Measurements from ENCODE around the gene BCR. TPM values are rescaled to one million over a fixed set of nuclear protein-coding genes. Genes with fewer than 3 reads are reported as not detected.
"Not testable (repeated sequence)": the region's sequence is repeated elsewhere in the genome, so short reads cannot be mapped to it uniquely, and the experiment has no call there.

Gene BCR
- total RNA-seq, 1 experiment from 2014 or later = 129 TPM

- TF ChIP-seq MAX (CRISPR knock-in tag; IDR thresholded peaks at IDR 0.05) (no peak), ESRRA (CRISPR knock-in tag; IDR thresholded peaks at IDR 0.05; ENCODE audit: borderline replicate concordance) (no peak), JAZF1 (CRISPR knock-in tag; IDR thresholded peaks at IDR 0.05) (no peak), ETV6 (CRISPR knock-in tag; IDR thresholded peaks at IDR 0.05) (no peak), OVOL2 (CRISPR knock-in tag; IDR thresholded peaks at IDR 0.05; ENCODE audit: borderline replicate concordance) (no peak), NFYB (CRISPR knock-in tag; conservative IDR thresholded peaks at IDR 0.05; ENCODE audit: low read depth) (no peak), AFF4 (CRISPR knock-in tag; IDR thresholded peaks at IDR 0.05; ENCODE audit: borderline replicate concordance) (no peak), ERG (CRISPR knock-in tag; IDR thresholded peaks at IDR 0.05) (no peak), TP53 (CRISPR knock-in tag; IDR thresholded peaks at IDR 0.05) (no peak), TCF7 (CRISPR knock-in tag; IDR thresholded peaks at IDR 0.05; ENCODE audit: low read depth) (no peak)
Measured at GRCh38 chr22:23325183-23325582, 144.9 kb downstream of the BCR start (continued).

- ATAC-seq; H3K27ac Mint-ChIP-seq; H3K36me3 Mint-ChIP-seq; DNase-seq (ENCODE audit: low spot score); CTCF ChIA-PET; H3K9me3 Mint-ChIP-seq; H3K4me1 Mint-ChIP-seq; H3K4me3 Mint-ChIP-seq; POLR2A ChIA-PET: not testable (repeated sequence)
- H3K27me3 Mint-ChIP-seq (ENCODE audit: low read depth) = peaks cover 17% of the 10 kb centered on the region
Measured at GRCh38 chr22:23333822-23334221, 153.5 kb downstream of the BCR start.

GRCh38 chr22:23337672-23338071 is 157.4 kb downstream of the BCR start:
- peaks cover 26% of the 10 kb centered on the region for H3K27me3 Mint-ChIP-seq (ENCODE audit: low read depth)
- H3K4me1 Mint-ChIP-seq; H3K9me3 Mint-ChIP-seq; H3K4me3 Mint-ChIP-seq; CTCF ChIA-PET; ATAC-seq; H3K27ac Mint-ChIP-seq; DNase-seq (ENCODE audit: low spot score); H3K36me3 Mint-ChIP-seq; POLR2A ChIA-PET: not testable (repeated sequence)

GRCh38 chr22:23341942-23342695 is 161.8 kb downstream of the BCR start:
- CTCF ChIA-PET, H3K36me3 Mint-ChIP-seq: not testable (repeated sequence)

GRCh38 chr22:23351321-23351720 is 171.0 kb downstream of the BCR start:
- no peak for ATAC-seq
- peaks cover 71% of the 10 kb centered on the region for H3K27me3 Mint-ChIP-seq (ENCODE audit: low read depth)
- TF ChIP-seq CDX4 (CRISPR knock-in tag; IDR thresholded peaks at IDR 0.05; ENCODE audit: borderline replicate concordance) = no peak
- no peak for TF ChIP-seq CREB1 (CRISPR knock-in tag; IDR thresholded peaks at IDR 0.05)
- no peak for TF ChIP-seq ZSCAN18 (CRISPR knock-in tag; IDR thresholded peaks at IDR 0.05)
- TF ChIP-seq EMX1 (CRISPR knock-in tag; IDR thresholded peaks at IDR 0.05) = no peak
- no peak for TF ChIP-seq SMAD4 (CRISPR knock-in tag; IDR thresholded peaks at IDR 0.05)
- TF ChIP-seq SMAD3 (CRISPR knock-in tag; IDR thresholded peaks at IDR 0.05; ENCODE audit: borderline replicate concordance) = no peak
- TF ChIP-seq ATF1 (CRISPR knock-in tag; IDR thresholded peaks at IDR 0.05) = no peak
- no peak for TF ChIP-seq GTF2I (CRISPR knock-in tag; conservative IDR thresholded peaks at IDR 0.05)
- TF ChIP-seq ZNF671 (CRISPR knock-in tag; IDR thresholded peaks at IDR 0.05) = no peak
- TF ChIP-seq NFATC4 (CRISPR knock-in tag; IDR thresholded peaks at IDR 0.05) = no peak
- no peak for TF ChIP-seq JAZF1 (CRISPR knock-in tag; IDR thresholded peaks at IDR 0.05)

More at GRCh38 chr22:23341942-23342695, 161.8 kb downstream of the BCR start:
- H3K4me3 Mint-ChIP-seq; ATAC-seq; H3K4me1 Mint-ChIP-seq; H3K27ac Mint-ChIP-seq; POLR2A ChIA-PET; H3K9me3 Mint-ChIP-seq; DNase-seq (ENCODE audit: low spot score): not testable (repeated sequence)
- peaks cover 16% of the 10 kb centered on the region for H3K27me3 Mint-ChIP-seq (ENCODE audit: low read depth)

More at GRCh38 chr22:23351321-23351720, 171.0 kb downstream of the BCR start:
- H3K36me3 Mint-ChIP-seq = no peaks in the 10 kb centered on the region
- POLR2A ChIA-PET = no interaction called here
- no peak overlapping the region for H3K4me3 Mint-ChIP-seq
- no peak overlapping the region for H3K27ac Mint-ChIP-seq
- H3K9me3 Mint-ChIP-seq = no peaks in the 10 kb centered on the region
- H3K4me1 Mint-ChIP-seq = no peaks in the 10 kb centered on the region
- DNase-seq (ENCODE audit: low spot score) = no peak
- CTCF ChIA-PET = interaction anchor here (1.7 to 1.8 kb wide), 2 partner anchors 34 to 240 kb away, joined by 4 to 5 read pairs; no protein-coding TSS in a partner anchor

All from WTC11 (cell line).